GM18508 (cell line): ENCODE measurements around the gene CTDP1.

Experiments
- ATAC-seq: cut with Tn5 transposase; IDR thresholded peaks from one replicate; pipeline ENCODE4 v1.9.1; 2021; ENCODE audit warnings: moderate number of reproducible peaks; ENCODE audit not compliant: insufficient read depth, unreplicated experiment

CTDP1 gene

DNA sequence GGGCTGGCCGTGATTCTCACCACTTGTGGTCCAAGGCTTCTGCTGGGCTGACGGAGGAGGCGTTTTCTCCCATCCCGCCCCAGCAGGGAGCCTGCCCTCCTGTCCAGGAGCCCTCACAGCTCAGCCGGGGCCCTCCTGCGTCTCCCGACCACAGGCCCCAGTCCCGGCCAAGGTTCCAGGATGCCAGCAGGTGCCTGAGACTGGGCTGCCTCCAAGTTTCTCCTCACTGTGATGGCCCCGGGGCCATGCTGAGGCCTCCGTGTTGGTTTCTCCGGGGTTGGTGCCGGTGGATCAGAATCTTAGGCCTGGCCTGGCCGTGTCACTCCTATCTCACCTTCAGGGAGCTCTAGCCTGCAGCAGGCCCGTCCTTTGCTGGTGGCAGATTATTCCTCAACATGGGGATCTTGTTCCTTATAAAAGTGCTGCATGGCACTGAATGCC, 124.0 kb downstream of the CTDP1 start:
- no peak for ATAC-seq
